DMS153 treated with DMSO at 0.1 percent for 48 hours (cell line): ENCODE measurements around the gene TECPR2.
A peak's percentile ranks its signal among the peaks of the same experiment; 100 is the strongest.
"Not testable (repeated sequence)": the region's sequence is repeated elsewhere in the genome, so short reads cannot be mapped to it uniquely, and the experiment has no call there.

Source experiments
- DNase-seq: peaks from one replicate; lab custom pipeline; 2025; ENCODE audit not compliant: unreplicated experiment; lab: John Stamatoyannopoulos, UW

Gene TECPR2

DNA sequence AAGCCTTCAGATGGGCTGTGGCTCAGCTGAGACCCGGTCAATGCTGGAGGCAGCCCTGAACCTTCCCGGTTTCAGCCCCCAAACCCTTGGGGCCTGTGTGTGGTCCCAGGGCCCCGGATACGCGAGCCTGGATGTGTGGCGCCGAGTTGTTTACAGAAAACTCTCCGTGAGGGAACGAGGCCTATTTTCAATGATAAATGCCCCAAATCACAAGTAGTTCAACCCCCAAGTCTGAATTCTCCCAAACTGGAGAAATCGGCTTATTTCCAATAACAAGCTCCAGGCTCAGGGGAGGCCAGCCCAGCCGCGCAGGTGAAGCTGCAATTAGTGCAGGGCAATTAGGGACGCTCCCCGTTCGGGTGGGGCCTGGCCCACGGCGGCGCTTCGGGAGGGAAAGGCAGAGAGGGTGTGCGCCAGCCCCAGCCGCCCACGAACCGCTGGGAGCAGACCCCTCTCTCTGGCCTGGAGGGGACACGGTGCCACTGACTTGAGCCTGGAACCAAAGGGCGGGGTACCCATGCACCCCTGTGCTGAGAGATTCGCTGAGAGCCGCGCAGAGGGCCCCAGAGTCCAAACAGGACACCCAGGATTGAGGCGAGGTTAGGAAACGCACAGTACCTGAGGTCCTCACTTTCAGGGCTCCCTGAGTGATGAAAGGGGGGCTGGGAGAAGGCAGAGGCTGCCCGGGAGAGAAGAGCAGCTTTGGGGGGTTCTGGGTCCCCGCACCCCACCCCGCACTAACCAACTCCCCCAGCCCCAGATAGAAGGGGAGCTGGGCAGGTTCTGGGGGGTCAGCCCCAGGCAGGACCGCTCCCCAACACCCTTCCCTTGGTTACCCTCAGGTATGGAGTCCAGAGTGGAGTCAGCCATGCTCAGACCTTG is 161.1 kb downstream of the TECPR2 start:
- no peak for DNase-seq

GRCh38 chr14:102524451-102525218 is 161.9 kb downstream of the TECPR2 start:
- DNase-seq, result peak; percentile 61

GRCh38 chr14:102525219-102525928 is 162.6 kb downstream of the TECPR2 start:
- DNase-seq, result peak; percentile 12

DNA sequence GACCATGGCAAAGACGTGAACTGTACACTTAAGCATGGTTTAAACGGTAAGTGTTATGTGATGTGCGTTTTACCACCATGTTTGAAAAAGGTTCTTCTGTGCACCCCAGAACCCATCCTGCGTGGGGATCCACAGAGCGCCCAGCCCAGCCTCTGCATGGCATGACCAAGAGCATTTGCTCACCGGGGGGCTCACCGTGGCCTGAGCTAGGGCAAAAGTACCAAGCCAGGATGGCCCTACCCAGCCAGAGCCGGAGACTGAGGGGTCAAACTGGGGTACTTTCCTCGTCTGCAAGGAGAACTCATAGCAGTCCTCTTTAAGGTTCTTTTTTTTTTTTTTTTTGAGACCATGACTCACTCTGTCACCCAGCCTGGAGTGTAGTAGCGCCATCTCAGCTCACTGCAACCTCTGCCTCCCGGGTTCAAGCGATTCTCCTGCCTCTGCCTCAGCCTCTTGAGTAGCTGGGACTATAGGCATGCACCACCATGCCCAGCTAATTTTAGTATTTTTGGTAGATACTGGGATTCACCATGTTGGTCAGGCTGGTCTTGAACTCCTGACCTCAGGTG is 163.3 kb downstream of the TECPR2 start:
- no peak for DNase-seq

- no peak for DNase-seq
These were observed 165.9 kb downstream of the TECPR2 start for GRCh38 chr14:102528431-102529170.

- no peak for DNase-seq
These were observed 168.2 kb downstream of the TECPR2 start for GRCh38 chr14:102530828-102531478.

DNA sequence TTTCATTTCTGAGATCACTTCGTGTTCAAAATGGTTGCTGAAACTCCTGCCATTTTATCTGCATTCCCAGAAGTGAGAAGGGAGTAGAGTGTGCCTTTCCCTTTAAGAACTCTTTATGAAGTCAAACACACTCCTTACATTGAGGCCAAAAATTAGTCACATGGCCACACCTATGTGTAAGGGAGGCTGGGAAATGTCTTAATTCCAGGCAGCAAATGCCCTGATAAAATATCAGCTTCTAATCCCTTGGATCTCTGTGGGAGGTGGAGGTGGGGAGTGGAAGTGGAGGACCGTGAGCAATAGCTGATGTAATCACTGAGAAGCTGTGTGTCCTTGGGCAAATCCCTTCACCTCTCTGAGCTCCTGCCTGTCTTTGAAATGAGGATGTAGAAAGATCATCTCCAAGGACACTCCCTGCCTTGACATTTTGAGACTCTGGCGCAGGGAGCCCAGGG is 169.5 kb downstream of the TECPR2 start:
- no peak for DNase-seq

DNA sequence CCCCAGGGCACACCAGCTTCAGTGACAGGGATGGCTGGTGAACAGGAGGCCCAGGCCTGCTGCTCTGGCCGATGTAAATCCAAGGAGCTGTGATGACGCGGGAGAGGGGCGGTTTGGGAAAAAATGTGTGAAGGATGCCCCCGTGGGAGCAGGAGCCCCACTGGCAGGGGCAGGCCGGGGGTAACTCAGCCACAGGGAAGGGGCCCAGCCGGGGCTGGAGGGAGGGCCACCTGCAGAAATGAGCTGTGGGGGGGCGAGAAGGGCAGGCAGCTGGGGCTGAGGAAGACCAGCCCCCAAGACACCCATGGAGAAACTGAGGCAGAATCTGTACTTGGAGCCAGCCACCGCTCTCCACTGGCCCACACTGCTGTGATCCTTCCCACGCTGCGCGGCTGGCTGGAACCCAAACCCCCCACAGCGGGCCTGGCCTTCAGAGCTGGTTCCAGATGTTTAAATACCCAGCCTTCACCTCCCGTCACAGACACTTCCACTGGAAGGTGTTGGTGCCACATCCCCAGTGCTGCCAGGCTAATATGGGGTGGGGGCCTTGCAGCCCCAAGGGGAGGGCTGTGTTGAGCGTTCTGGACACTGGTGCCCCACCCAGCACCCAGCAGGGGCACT is 175.3 kb downstream of the TECPR2 start:
- DNase-seq, result no peak

DNA sequence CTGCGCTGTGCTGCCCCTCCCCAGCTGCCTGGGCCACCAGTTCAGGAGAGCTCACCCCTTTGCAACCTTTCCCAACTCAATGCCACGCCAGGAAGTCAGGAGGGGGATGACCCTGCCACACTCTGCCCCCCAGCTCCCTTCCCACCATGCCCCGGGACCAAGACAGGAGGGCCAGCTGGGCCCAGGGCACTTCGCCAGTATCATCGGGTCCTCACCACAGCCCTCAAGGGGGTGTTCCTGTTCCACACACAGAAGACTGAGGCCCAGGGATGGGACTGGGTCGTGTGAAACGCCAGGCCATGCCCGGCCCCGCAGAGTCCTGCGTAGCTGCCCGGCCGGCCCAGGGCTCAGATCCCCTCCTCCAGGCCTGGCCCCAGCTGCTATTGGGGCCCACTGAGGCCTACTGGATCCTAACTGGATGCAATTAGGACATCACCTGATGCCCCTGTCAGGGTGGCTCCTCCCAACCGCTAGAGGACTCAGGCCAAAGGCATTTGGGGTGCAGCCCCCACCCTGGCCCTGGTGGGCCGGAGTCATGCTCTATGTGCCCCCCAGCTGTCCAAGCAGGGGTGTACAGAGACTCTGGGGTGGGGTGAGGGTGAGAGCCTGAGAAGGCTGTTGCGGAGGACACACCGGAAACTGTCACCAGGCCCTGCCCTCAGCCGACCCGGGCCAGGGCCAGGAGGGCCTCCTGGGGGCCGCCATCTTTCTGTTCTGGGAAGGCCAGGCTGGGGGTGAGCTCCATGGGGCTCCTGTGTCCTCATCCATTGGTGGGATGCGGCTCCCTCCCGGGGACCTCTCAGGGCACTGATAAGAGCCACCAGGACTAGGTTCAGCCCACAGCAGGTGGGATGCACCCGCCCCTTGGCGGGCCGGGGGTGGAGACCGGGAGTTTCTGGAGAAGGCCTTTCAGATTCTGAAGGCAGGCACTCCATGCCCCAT is 176.1 kb downstream of the TECPR2 start:
- no peak for DNase-seq

GRCh38 chr14:102539544-102540314 is 177.0 kb downstream of the TECPR2 start:
- DNase-seq, result peak; percentile 26

- DNase-seq, result no peak
These were observed 177.7 kb downstream of the TECPR2 start for GRCh38 chr14:102540315-102541028.

GRCh38 chr14:102541029-102541491 is 178.3 kb downstream of the TECPR2 start:
- DNase-seq, result not testable (repeated sequence)

DNA sequence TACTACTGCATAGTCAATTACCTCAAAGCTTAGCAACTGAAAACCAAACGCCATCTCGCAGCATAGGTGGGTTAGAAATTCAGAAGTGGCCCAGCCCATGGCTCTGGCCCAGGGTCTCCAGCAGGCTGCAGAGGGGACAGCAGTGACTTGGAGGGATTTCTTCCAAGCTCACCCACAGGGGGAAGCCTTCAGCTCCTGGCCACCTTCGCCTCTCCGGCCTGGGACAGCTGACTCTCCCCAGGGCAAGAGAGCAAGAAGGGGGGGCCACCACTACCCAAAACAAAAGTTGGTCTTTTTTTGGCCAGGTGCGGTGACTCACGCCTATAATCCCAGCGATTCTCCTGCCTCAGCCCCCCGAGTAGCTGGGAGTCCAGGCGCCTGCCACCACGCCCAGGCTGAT is 179.0 kb downstream of the TECPR2 start:
- no peak for DNase-seq

- no peak for DNase-seq
These were observed 181.5 kb downstream of the TECPR2 start for GRCh38 chr14:102544046-102544746.

DNA sequence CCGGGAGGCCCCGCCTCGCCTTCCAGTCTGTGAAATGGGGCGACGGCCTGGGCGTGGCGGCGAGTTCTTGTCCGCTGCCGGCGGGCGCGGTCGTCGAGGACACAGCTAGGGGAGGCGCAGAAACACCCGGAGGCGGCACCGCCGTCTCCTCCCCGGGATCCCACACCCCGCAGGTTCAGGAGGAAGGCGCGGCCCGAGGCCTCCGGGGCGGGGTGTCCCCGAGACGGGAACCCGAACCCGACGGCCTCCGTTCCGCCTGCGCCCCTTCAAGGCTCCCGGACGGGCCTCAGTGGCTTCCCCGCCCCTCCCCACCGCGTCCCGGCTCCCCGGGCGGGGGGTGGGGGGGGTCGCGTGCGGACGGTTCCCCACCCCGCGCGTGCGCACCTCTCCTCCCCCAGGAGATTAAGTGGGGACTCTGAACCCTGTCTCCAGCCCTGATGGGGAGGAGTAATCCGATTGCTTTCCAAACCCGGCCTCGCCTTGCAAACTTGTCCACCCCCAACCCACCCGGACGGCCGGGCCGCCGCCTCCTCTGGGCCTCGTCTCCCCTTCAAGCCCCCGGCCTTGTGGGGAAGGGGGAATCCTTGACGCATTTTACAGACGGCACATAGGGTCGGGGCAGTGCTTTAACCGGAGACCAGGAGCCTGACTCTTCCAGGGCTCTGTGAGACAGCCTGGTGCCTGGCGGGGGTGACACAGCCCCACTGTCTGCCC is 182.2 kb downstream of the TECPR2 start:
- DNase-seq, result no peak
